ENCODE data around the gene USP48.
"Not testable (repeated sequence)": the region's sequence is repeated elsewhere in the genome, so short reads cannot be mapped to it uniquely, and the experiment has no call there.

Gene USP48

DNA sequence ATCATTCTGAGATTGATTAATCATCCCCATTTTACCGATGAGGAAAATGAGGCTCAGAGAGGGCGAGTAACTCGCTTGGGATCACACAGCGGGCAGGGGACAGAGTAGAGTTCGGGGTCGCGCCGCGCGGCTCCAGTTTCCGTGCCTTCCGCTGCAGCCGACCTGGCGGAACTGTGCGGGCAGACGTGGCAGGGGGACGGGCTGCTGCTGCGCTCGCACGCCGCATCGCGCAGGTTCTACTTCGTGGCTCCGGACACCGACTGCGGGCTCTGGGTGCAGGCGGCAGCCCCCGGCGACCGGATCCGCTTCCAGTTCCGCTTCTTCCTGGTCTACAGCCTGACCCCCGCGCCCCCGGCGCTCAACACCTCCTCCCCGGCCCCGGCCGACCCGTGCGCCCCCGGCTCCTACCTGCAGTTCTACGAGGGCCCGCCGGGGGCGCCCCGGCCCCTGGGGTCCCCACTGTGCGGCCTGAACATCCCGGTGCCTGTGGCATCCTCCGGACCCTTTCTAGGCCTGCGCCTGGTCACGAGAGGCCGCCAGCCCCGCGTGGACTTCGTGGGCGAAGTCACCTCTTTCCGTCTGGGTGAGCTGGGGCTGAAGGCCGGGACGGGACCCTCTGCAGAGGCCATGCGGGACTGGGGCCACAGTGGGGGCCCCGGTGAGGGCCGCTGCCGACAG is 31.4 kb upstream of the USP48 start:
- DNase-seq = peak; percentile 21

DNA sequence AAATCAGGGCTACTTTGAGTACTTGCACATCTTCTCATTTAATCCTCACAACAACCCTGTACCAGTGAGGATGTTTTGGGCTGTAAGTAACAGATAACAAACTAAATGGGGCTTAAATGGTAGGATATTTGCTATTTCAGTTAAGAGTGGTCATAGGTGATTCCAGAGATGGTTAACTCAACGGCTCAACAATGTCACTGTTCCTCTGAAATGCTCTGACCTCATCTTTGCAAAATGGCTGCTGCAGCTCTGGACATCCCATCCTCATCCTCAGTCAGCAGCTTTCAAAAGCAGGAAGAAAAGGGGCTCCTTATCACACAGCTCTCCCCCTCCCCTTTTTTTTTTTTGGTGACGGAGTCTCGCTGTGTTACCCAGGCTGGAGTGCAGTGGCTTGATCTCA is 30.6 kb upstream of the USP48 start:
- no peak for DNase-seq

- peak; percentile 20 for DNase-seq
These were observed 28.9 kb upstream of the USP48 start, which contains the start of gene LDLRAD2 for GRCh38 chr1:21811875-21812305. Gene LDLRAD2 (plus strand): TSS chr1:21812265. CDS start chr1:21812452, 187 bp downstream.

DNA sequence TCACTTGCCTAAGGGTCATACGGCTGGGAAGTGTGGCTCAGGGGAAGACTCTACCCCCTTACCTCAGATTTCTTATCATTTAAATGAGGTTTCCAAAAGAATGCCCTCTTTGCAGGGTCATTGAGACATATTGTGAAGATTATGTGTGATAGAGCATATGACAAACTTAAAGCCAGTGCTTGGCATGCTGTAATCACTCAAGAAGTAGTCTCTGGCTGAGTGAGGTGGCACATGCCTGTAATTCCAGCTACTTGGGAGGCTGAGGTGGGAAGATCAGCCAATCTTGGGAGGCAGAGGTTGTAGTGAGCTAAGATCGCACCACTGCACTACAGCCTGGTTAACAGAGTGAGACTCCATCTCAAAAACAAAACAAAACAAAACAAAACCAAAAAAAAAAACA is 21.6 kb upstream of the USP48 start:
- DNase-seq = no peak

DNA sequence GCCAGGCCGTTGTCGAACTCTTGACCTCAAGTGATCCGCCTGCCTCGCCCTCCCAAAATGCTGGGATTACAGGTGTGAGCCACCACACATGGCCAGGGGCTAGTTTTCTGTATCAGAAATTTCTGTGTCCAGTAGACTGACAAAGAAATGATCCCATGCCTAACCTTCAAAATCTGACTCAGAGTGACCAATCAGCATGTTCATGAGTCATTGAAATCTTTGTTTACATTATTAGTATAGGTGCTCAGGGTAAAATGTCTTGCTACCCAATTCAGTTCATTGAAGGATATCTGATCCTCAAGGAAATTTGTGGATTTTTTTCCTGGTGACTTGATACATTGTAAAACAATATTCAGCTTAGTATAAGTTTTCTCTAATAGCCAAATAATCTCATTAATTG is 18.2 kb upstream of the USP48 start:
- no peak for DNase-seq

GRCh38 chr1:21799730-21800129 is 16.8 kb upstream of the USP48 start:
- DNase-seq = no peak

GRCh38 chr1:21795075-21795474 is 12.1 kb upstream of the USP48 start:
- DNase-seq = no peak

- DNase-seq = no peak
These were observed 11.7 kb upstream of the USP48 start for GRCh38 chr1:21794656-21795055.

- no peak for DNase-seq
These were observed 10.2 kb upstream of the USP48 start for GRCh38 chr1:21793104-21793503.

DNA sequence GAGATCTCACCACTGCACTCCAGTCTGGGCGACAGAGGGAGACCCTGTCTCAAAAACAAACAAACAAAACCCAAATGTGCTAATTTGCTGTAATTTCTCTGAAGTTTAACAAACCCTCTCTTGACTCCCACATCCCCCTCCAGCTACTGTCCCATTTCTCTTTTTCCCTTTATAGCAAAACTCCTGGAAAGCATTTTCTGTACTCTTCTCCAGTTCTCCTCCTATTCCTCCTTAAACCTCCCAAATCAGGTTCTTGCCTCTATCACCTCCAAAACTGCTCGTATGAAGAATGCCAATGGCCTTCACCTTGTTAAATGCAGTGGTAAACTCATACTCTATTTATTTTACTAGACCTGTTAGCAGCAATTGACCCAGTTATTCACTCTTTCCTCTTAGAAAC is 3.7 kb upstream of the USP48 start:
- DNase-seq = no peak

GRCh38 chr1:21785764-21786163 is 2.8 kb upstream of the USP48 start:
- DNase-seq = not testable (repeated sequence)

- no peak for DNase-seq
These were observed 992 bp upstream of the USP48 start for GRCh38 chr1:21783679-21784603.

GRCh38 chr1:21782349-21782867 is 541 bp downstream of the USP48 start:
- no peak for DNase-seq

DNA sequence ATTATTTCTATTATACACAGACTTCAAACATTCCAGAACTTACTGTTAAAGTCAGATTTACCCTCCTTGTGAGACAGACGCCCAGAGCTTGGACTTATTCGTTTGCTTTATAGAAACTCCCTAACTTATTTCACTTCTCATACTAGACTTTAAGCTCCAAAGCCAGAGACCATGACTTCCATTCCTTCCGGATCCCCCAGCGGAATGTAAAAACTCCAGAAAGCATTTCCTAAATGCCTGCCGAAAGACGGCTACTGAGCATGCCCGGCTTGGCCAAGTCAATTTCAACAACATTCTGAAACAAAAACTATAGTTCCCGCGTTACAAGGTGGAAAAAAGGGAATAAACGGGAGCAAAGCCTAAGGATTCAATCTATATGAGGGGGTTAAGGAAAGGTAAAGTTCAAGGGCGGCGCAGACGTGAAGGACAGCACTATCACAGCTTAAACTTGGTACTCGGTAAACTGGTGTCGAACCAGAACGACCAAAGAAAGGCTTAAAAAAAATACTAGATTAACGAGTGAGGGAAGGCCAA is 1.1 kb downstream of the USP48 start:
- no peak for DNase-seq

DNA sequence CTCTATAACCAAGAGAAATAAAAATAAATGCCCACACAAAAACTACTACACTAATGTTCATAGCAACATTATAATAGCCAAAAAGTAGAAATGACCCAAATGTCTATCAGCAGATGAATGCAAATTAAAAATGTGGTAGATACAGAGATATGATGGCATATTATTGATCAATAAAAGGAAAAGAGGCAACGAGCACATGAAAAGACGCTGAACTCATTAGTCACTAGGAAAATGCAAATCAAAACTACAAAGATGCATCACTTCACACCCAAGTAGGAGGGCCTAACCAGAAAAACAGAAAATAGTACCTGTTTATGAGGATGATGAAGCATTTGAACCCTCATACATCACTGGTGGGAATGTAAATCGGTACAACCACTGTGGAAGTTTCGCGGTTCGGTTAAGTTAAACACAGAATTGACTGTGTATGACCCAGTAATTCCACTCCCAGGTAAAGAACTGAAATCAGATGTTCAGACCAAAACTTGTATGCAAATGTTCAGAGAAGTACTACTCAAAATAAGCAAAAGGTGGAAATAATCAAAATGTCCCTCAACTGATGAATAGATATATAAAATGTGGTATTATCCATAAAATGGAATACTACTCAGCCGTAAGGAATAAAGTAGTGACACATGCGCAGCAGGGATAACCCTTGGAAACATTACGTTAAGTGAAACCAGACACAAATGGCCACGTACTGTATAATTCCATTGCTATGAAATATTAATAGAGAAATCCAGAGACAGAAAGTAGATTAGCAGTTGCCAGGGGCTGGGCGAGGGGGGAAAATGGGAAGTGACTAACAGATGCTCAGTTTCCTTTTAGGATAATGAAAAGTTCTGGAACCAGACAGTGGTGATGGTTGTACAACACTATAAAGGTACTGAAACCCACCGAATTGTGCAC is 3.1 kb downstream of the USP48 start:
- no peak for DNase-seq

GRCh38 chr1:21778405-21778727 is 4.6 kb downstream of the USP48 start:
- no peak for DNase-seq

DNA sequence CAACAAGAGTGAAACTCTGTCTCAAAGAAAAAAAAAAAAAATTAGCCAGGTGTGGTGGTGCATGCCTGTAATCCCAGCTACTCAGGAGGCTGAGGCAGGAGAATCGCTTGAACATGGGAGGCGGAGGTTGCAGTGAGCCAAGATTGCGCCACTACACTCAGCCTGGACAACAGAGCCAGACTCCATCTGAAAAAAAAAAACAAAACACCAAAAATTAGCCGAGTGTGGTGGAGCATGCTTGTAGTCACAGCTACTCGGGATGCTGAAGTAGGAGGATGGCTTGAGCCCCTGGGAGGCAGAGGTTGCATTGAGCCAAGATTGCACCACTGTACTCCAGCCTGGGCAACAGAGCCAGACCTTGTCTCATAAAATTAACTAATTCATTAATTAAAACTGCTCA is 6.0 kb downstream of the USP48 start:
- not testable (repeated sequence) for DNase-seq

DNA sequence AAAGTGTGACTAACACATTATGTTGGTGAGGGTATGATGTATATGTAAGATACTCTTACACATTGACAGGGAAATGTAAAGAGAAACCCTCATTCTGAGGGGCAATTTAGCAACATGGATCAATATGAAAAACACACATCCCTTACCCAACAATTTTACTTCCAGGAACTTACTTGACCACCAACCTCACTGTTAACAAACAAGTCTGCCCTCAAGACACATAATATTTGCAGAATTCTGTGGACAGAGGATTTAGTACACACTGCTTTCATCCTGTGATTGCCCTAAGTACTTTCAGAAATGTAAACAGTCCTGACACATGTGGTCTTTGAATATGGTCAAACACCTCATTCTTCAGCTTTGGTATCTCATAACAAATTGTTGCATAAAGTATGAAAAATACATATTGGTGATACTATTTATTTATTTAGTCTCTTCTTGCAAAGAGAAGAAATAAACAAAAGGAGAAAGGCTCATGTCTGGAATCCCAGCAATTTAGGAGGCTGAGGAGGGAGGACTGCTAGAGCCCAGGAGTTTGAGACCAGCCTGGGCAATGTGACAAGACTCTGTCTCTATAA is 6.9 kb downstream of the USP48 start:
- no peak for DNase-seq

- DNase-seq = no peak
These were observed 7.4 kb downstream of the USP48 start for GRCh38 chr1:21775550-21775914.

- no peak for DNase-seq
These were observed 8.0 kb downstream of the USP48 start for GRCh38 chr1:21774835-21775549.

DNA sequence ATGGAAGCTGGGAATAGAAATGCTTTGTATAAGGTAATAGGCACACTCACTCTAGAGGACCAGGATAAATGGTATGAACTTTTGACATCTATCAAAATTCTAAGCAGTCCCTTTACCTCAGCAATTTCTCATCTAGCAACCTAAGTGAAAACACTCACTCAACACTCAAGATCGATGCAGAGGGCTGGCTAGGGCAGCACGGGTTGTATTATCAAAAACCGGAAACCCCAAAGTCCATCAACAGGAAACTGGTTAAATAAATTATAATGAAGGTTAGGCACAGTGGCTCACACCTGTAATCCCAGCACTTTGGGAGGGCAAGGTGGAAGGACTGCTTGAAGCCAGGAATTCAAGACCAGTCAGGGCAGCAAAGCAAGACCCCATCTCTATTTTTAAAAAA is 9.4 kb downstream of the USP48 start:
- DNase-seq = no peak

DNA sequence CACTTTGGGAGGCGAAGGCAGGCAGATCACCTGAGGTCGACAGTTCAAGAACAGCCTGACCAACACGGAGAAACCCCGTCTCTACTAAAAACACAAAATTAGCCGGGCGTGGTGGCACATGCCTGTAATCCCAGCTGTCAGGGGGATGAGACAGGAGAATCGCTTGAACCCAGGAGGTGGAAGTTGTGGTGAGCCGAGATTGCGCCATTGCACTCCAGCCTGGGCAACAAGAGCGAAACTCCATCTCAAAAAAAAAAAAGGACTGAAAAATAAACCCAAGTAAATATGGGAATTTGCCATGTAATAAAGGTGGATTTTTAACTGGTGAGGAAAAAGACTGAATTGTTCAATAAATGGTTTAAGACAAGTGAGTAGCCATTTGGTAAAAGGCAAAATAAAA is 11.3 kb downstream of the USP48 start:
- not testable (repeated sequence) for DNase-seq
